Activated CD8-positive, alpha-beta memory T cell treated with anti-CD3 and anti-CD28 coated beads, Interleukin-2, amount 50 U/mL, for 24 hours (primary cell): ENCODE data around the gene GGCX.

Experiments
- DNase-seq: peaks from one replicate; pipeline ENCODE4 v3.0.0-alpha.2; 2020; ENCODE audit errors: extremely low read depth

GGCX gene

GRCh38 chr2:85516653-85517389 lies 44.5 kb downstream of the GGCX start:
- DNase-seq, result no peak

DNA sequence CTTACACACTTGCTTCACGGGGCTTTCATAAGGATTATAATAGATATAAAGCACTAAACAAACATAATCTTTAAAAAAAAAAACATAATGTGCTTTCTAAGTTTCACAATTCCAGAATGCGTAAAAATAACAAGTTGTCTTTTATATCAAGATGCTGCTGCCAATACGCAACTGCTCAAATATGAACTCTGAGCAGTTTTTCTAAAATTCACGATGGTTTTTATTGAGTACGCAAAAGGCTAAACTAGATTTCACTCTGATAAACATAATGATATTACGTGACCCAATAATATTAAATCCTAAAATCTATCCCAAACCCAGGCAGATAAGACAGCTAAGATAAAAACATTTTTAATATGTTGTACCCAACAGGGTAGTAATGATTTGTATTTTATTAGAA lies 47.0 kb downstream of the GGCX start:
- DNase-seq, result no peak

- no peak for DNase-seq
These were observed 50.1 kb downstream of the GGCX start for GRCh38 chr2:85511008-85511811.

DNA sequence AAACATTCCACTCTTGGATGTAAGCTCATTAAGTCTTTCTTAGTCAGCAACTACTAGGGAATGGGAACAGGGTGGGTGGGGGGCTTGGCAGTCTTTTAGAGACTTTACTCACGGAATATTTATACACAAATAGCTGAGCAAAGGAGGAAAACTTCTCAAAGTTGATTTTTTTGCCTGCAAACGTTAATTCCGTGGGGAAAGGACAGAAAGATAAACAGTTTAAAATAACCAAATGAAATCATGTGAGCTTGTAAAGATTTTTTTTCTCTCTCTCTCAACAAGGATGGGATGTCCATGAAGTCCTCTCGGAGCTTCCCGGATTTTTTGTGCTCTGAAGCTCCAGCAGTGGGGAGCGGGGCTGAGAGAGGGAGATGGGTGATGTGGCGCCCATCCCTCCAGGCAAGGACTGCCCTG lies 54.5 kb downstream of the GGCX start:
- DNase-seq, result no peak

DNA sequence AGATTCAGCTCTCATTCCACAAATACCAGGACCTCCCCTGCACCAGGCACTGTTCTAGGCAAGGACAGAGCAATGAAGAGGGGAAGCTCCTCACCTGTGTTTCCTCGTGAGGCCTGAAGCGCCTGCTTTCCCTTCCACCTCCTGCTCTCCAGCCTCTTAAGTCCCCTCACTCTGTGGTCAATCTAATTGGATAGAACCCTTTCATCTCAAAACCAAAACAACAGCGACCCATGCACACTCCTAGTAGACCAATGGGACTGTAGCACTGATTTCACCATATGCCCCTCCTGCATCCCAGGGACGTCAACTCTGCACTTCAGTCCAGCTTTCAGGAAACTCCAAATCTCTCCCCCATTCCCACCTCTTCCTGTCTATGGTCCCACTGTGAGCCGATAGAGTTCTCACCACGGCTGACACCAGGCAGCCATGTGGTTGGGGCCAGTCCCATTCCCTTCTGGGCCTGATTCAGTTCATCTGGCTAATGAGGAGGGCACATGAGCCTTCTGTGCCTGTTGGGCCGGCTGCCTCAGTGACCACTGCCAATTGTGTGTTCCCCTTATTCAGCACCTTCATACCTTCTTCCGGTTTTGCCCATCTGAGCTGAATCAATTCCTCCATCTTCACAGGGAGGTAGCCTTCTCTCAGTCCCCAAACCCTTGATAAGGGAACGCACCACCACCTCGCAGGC lies 55.6 kb downstream of the GGCX start:
- no peak for DNase-seq

GRCh38 chr2:85504778-85505261 lies 56.5 kb downstream of the GGCX start:
- no peak for DNase-seq

- no peak for DNase-seq
These were observed 57.2 kb downstream of the GGCX start for GRCh38 chr2:85503851-85504777.

GRCh38 chr2:85503168-85503850 lies 58.0 kb downstream of the GGCX start:
- no peak for DNase-seq

DNA sequence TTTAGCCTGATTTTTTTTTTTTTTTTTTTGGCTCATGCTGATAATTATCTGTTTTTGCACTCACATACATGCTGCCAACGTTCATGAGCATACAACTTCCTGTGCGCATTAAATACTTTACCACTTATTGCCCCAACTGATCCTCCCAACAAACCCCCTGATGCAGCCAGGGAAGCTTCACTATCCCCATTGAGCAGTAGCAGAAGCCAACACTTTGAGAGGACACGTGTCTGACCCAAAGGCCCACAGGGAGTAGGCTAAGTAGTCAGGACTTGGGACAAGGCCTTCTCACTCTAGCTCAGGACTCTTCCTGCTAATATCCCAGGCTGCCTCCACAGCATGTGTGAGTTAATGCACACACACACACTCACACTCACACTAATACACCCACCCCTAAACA lies 58.6 kb downstream of the GGCX start:
- DNase-seq, result no peak

DNA sequence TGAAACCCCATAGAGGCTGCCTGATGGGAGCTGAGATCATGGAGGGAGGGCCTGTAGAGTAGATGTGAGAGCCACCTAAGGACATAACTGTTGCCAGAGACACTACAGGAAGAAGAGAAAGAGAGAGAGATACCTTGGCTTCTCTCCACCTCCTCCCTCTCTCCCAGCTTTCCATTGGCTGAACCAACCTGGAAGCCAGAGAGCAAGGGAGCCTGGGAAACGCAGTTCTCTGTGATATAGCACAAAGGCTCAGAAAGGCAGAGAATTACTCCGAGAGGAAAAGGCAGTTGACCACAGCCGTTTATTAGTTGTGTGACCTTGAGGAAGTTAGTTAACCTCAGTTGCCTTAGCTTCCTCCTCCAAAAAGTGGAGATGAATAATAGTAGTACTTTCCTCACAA lies 60.0 kb downstream of the GGCX start:
- no peak for DNase-seq

DNA sequence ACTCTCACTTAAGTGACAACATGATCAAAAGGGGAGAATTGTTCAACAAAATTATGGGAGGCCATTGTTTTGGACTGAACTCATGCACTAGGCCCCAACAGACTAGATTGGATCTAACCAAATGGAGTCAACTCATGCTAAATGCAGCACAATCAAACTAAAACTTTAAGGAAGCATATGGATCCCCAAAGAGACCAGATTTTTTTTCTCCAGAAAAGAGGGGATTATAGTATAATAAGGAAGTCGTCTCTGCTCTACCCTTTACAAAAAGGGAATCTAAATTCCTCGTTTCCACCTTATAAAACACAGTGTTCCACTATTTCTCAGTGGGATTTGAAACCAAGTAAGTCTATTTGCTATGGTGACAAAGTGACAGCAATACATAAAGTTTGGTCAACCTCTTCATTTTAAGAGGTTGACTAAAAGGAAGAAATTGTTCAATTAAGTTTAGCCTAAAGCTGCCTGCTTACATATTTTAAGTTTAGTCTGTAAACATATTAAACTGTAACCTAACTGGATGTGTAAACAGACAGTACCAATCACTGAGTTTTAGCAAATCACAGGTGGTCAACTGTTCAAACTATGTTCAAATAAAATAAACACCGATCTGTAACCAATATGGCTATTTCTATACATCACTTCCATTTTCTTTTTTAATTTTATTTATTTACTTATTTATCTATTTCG lies 63.2 kb downstream of the GGCX start:
- no peak for DNase-seq

DNA sequence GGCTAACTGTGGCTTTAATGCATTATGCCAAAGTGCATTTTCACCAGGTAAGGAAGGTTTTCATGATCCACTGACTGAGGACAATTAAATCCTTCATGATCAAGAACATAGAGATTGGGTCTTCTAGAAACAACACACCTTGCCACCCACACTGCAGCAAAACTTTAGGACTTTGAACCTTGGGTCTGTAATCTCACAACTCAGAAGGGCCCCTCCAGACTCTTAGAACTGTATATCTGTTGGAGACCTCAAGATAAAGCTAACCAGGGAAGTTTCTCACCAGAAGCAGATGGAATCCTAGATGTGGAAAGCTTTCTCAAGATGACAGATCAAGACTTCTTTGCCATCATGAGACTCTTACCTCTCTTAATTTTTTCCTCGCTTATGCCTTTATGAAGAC lies 64.9 kb downstream of the GGCX start:
- DNase-seq, result no peak
